Lung (tissue), 12 donors: ENCODE measurements around the gene ASIC2. TPM values are rescaled to one million over a fixed set of nuclear protein-coding genes. Genes with fewer than 3 reads are reported as not detected.

ENCODE experiments used
- ATAC-seq: fragments of 200-7000 bp; cut with Tn5 transposase; one replicate; pipeline ENCODE4 v1.9.1; 2020; ENCODE audit warnings: moderate number of reproducible peaks; ENCODE audit not compliant: insufficient read depth, low FRiP score
- DNase-seq, 3 donors: peaks; one replicate each; pipeline ENCODE4 v3.0.0-alpha.2; 2013 to 2017
- H3K27ac ChIP-seq, 2 donors: one replicate each; pipeline ENCODE4 v1.5.1; 2013; ENCODE audit warnings: mild to moderate bottlenecking in 2 of 2, moderate library complexity in 2 of 2, control low read depth in 1 of 2, inconsistent platforms in 1 of 2, low read depth in 1 of 2, low read length in 1 of 2
- H3K27me3 ChIP-seq, 3 donors: one replicate each; pipeline ENCODE4 v1.5.1; 2013; ENCODE audit warnings: low read length in 2 of 3; ENCODE audit not compliant: control insufficient read depth in 3 of 3, insufficient read depth in 3 of 3
- H3K36me3 ChIP-seq, 4 donors: one replicate each; pipeline ENCODE4 v1.5.1; 2013; ENCODE audit warnings: low read length in 4 of 4, mild to moderate bottlenecking in 1 of 4, moderate library complexity in 1 of 4; ENCODE audit not compliant: control insufficient read depth in 4 of 4, insufficient read depth in 4 of 4
- H3K4me1 ChIP-seq, 5 donors: one replicate each; pipeline ENCODE4 v1.5.1; 2013; ENCODE audit warnings: low read length in 5 of 5, mild to moderate bottlenecking in 2 of 5, moderate library complexity in 1 of 5; ENCODE audit not compliant: control insufficient read depth in 5 of 5, insufficient read depth in 5 of 5
- H3K4me3 ChIP-seq: one replicate; pipeline ENCODE4 v1.5.1; 2013; ENCODE audit warnings: mild to moderate bottlenecking, control low read depth, moderate library complexity
- H3K9ac ChIP-seq, 2 donors: one replicate each; pipeline ENCODE4 v1.5.1; 2013; ENCODE audit warnings: low read length in 2 of 2, control low read depth in 1 of 2; ENCODE audit not compliant: insufficient read depth in 1 of 2
- H3K9me3 ChIP-seq, 4 donors: one replicate each; pipeline ENCODE4 v1.5.1; 2013; ENCODE audit warnings: low read length in 3 of 4, mild to moderate bottlenecking in 1 of 4, moderate library complexity in 1 of 4; ENCODE audit not compliant: control insufficient read depth in 4 of 4, insufficient read depth in 3 of 4
- WGBS, 2 donors: extraction: QIAGEN DNeasy Blood & Tissue Kit; methylation state at CpG; one replicate each; pipeline ENCODE4 v1.1.7; 2013; 5-methylcytosine and 5-hydroxymethylcytosine counted together
- polyA plus RNA-seq, 2 donors: library from polyadenylated mRNA; stranded (reverse); fragments of 200-250 nt; gene quantifications; one replicate each; pipeline ENCODE4 v1.2.1, GENCODE V29; 2013
- total RNA-seq, 2 donors: library from RNA; depleted of rRNA in 1 of 2; stranded (reverse); fragments of >200 nt in 1 of 2; gene quantifications; one replicate each; pipeline ENCODE4 v1.2.1, GENCODE V29; 2014 to 2021
- TF ChIP-seq, protein P1 (sequence below): IDR thresholded peaks from 2 replicates; pipeline ENCODE4 v1.5.1; 2012; ENCODE audit warnings: mild to moderate bottlenecking; ENCODE audit errors: control extremely low read depth, extremely low read depth
- donor health status: control.
- donor health status: control.
- donor health status: Bipolar disorder and iron deficiency.
- donor health status: healthy.
- donor health status: DM: yes; HTN: yes; CAD: no.

Gene ASIC2
- total and polyA plus RNA-seq, 4 donors = 0.03 to 0.28 (median 0.14) TPM; not detected in 1

DNA sequence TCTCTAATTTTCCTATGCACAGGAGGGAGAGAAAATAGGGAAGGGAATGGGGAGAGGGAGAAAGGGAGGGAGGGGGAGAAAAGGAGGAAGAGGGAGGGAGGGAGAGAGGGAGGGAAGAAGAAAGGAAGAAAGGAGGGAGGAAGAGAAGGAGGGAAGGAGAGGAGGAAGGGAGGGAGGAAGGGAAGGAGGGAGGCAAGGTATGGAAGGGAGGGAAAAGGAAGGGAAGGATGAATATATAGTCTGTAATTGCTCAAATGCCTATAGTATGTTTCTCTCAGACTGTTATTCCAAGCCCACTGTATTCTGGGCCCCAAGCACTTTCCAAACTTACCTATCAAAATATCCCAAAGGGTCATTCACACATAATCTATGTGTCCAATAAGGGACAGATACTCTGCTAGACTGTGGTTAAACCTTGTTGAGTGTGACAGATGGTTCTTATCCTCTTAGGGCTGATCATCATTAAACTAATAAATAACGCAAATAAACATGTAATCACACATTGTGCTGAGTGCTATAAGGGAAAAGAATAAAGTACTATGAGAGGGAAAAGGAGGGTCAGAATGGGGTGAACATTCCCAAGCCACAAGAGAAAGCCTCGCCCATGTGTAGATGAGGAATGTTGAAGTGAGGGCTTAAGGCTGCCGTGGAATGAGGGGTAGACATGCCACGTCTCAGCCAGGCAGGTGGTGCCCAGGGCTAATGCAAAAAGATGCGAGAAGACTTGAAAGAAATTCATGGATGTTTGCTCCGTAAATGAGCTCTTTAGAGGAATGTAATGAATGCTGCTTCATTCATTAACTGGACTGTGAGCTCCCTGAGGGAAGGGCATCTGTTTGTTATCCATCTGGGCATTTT, 30.6 kb downstream of the ASIC2 start:
- Histone ChIP-seq H3K9me3 (peaks cover 0 to under 1% (median 0%) of the 10 kb centered on the region in 4 donors), H3K27me3 (peaks cover 0 to 8% (median 0%) of the 10 kb centered on the region in 3 donors), H3K36me3 (no peaks in the 10 kb centered on the region), H3K4me1 (peaks cover 0 to 25% (median 6%) of the 10 kb centered on the region in 5 donors), H3K4me3 (no peak overlapping the region), H3K9ac (no peak overlapping the region), H3K27ac (no peak overlapping the region)
- peak; percentile 19 to 67 (median 56) for DNase-seq
- WGBS, 2 donors = 64 to 81% methylated on average over 6 of the region's 6 CpGs
- TF ChIP-seq, protein P1, sequence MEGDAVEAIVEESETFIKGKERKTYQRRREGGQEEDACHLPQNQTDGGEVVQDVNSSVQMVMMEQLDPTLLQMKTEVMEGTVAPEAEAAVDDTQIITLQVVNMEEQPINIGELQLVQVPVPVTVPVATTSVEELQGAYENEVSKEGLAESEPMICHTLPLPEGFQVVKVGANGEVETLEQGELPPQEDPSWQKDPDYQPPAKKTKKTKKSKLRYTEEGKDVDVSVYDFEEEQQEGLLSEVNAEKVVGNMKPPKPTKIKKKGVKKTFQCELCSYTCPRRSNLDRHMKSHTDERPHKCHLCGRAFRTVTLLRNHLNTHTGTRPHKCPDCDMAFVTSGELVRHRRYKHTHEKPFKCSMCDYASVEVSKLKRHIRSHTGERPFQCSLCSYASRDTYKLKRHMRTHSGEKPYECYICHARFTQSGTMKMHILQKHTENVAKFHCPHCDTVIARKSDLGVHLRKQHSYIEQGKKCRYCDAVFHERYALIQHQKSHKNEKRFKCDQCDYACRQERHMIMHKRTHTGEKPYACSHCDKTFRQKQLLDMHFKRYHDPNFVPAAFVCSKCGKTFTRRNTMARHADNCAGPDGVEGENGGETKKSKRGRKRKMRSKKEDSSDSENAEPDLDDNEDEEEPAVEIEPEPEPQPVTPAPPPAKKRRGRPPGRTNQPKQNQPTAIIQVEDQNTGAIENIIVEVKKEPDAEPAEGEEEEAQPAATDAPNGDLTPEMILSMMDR = no peak
- no peak for ATAC-seq

DNA sequence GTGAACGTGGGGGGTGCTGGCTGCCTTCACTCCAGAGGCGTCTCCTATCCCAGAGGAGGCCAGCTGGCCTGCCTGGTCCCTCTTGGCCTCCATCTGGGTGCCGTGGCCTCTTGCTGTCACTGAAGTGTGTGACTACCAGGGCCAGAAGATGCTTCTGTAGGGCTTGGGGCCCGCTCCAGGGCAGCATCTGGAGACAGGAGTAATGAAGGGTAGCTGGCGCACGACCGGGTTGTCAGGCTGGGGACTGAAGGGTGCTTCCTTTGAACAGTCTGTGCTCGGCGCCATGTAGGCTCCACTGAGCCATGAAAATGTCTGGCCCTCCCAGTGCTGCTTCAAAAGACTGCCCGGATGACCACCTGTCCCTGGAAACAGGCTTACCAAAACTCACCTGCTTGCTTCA, 31.3 kb downstream of the ASIC2 start:
- TF ChIP-seq, protein P1 = no peak
- H3K9me3 ChIP-seq = no peaks in the 10 kb centered on the region
- ATAC-seq (no peak), DNase-seq (peak in 1 of 3 donors; percentile 13)
- no peak overlapping the region for H3K27ac ChIP-seq
- H3K4me1 ChIP-seq = peaks cover 0 to 25% (median 6%) of the 10 kb centered on the region in 5 donors
- H3K27me3 ChIP-seq = peaks cover 0 to 8% (median 0%) of the 10 kb centered on the region in 3 donors
- no peak overlapping the region for H3K4me3 ChIP-seq
- 73% methylated on average over 10 of the region's 10 CpGs for WGBS, 2 donors
- H3K9ac ChIP-seq = no peak overlapping the region
- H3K36me3 ChIP-seq = no peaks in the 10 kb centered on the region

DNA sequence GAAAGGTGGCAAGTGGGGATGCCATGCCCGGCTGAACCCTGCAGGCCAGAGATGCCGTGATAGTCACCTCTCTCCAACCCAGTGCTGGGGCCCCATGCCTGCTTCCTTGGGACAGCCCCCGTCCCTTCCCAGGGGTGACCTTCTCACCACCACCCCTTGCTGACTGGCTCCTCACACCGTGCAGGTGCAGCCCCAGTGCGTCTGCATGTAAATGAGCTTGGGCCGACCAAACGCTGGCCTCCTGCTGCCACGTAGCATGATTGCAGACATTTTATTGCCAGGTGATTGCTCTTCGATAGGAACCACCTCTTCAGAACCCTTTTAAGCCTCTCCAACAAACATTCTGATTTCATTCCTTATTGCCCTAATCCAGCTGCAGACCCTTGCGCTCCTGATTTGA, 32.5 kb downstream of the ASIC2 start:
- Histone ChIP-seq H3K9me3 (no peaks in the 10 kb centered on the region), H3K36me3 (no peaks in the 10 kb centered on the region), H3K27me3 (peaks cover 0 to 8% (median 0%) of the 10 kb centered on the region in 3 donors), H3K9ac (no peak overlapping the region), H3K4me1 (peaks cover 0 to 18% (median 0%) of the 10 kb centered on the region in 5 donors), H3K27ac (no peak overlapping the region), H3K4me3 (no peak overlapping the region)
- ATAC-seq = no peak
- WGBS, 2 donors = 51 to 54% methylated on average over 10 of the region's 10 CpGs
- TF ChIP-seq, protein P1 = no peak
- DNase-seq = no peak
